ENCODE measurements around the gene ADGRF3.
"Not testable (repeated sequence)": the region's sequence is repeated elsewhere in the genome, so short reads cannot be mapped to it uniquely, and the experiment has no call there.

ADGRF3 gene

DNA sequence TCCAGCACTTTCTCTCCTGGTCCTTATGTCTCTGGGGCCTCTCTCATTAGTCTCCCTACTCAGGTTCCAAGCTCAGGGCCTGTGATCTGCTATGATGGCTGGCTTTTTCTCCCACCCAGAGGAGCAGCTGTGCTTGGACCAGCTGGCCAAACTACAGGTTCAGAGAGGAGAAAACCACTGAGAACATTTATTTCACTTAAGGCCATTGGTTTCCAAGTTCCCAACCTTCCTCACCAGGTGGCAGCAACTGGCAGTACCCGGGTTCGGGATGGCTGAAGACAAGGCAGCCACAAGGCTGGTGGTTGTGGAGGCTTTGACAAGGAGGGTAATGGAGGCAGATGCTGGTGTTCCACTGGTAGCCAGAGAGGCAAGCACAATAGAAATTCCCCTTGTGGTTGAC is 30.5 kb downstream of the ADGRF3 start:
- POLR2A ChIA-PET = no interaction called here
- TF ChIP-seq, protein P1, sequence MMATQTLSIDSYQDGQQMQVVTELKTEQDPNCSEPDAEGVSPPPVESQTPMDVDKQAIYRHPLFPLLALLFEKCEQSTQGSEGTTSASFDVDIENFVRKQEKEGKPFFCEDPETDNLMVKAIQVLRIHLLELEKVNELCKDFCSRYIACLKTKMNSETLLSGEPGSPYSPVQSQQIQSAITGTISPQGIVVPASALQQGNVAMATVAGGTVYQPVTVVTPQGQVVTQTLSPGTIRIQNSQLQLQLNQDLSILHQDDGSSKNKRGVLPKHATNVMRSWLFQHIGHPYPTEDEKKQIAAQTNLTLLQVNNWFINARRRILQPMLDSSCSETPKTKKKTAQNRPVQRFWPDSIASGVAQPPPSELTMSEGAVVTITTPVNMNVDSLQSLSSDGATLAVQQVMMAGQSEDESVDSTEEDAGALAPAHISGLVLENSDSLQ (IDR thresholded peaks at IDR 0.05) = no peak
- no peak for TF ChIP-seq ZNF384 (IDR thresholded peaks at IDR 0.05)
- no peak for TF ChIP-seq CTBP1 (IDR thresholded peaks at IDR 0.05; ENCODE audit: borderline replicate concordance)
- TF ChIP-seq BHLHE40 (IDR thresholded peaks at IDR 0.05; ENCODE audit: borderline replicate concordance) = no peak
- TF ChIP-seq FOXA1 (IDR thresholded peaks at IDR 0.05) = no peak
- no peak for TF ChIP-seq ELF4 (IDR thresholded peaks at IDR 0.05)
- no peak for TF ChIP-seq HDGF (IDR thresholded peaks at IDR 0.05; ENCODE audit: borderline replicate concordance)
- no peak for TF ChIP-seq SP1 (IDR thresholded peaks at IDR 0.05)
- TF ChIP-seq L3MBTL2 (conservative IDR thresholded peaks at IDR 0.05) = no peak
- no peak for TF ChIP-seq SUZ12 (IDR thresholded peaks at IDR 0.05)
- TF ChIP-seq FOXK2 (IDR thresholded peaks at IDR 0.05) = no peak
- TF ChIP-seq LEF1 (IDR thresholded peaks at IDR 0.05; ENCODE audit: borderline replicate concordance) = no peak
- no peak for TF ChIP-seq FOXM1 (IDR thresholded peaks at IDR 0.05; ENCODE audit: borderline replicate concordance)
- TF ChIP-seq NFRKB (IDR thresholded peaks at IDR 0.05) = no peak
- CTCF ChIA-PET = interaction anchor here (0.5 kb wide), 1 partner anchor 1152 kb away, joined by 3 read pairs; no protein-coding TSS in a partner anchor
- no peak for DNase-seq (ENCODE audit: extremely low spot score)

GRCh38 chr2:26314243-26314642 is 32.3 kb downstream of the ADGRF3 start:
- TF ChIP-seq SUZ12 (IDR thresholded peaks at IDR 0.05) = no peak
- TF ChIP-seq BHLHE40 (IDR thresholded peaks at IDR 0.05; ENCODE audit: borderline replicate concordance) = no peak
- no peak for TF ChIP-seq FOXM1 (IDR thresholded peaks at IDR 0.05; ENCODE audit: borderline replicate concordance)
- no peak for TF ChIP-seq NFRKB (IDR thresholded peaks at IDR 0.05)
- no peak for TF ChIP-seq LEF1 (IDR thresholded peaks at IDR 0.05; ENCODE audit: borderline replicate concordance)
- TF ChIP-seq, protein P1 (IDR thresholded peaks at IDR 0.05) = no peak
- TF ChIP-seq HDGF (IDR thresholded peaks at IDR 0.05; ENCODE audit: borderline replicate concordance) = no peak
- no peak for TF ChIP-seq CTBP1 (IDR thresholded peaks at IDR 0.05; ENCODE audit: borderline replicate concordance)
- no peak for TF ChIP-seq L3MBTL2 (conservative IDR thresholded peaks at IDR 0.05)
- no peak for TF ChIP-seq TARDBP (IDR thresholded peaks at IDR 0.05)
- no peak for TF ChIP-seq ZNF384 (IDR thresholded peaks at IDR 0.05)
- POLR2A ChIA-PET = interaction anchor here (1.1 kb wide), 1 partner anchor 190 kb away, joined by 3 read pairs; no protein-coding TSS in a partner anchor
- DNase-seq (ENCODE audit: extremely low spot score) = no peak
- CTCF ChIA-PET = no interaction called here

- ChIA-PET POLR2A (no interaction called here), CTCF (no interaction called here)
- TF ChIP-seq ZNF384 (IDR thresholded peaks at IDR 0.05) (no peak), BHLHE40 (IDR thresholded peaks at IDR 0.05; ENCODE audit: borderline replicate concordance) (no peak), FOXK2 (IDR thresholded peaks at IDR 0.05) (no peak), SP1 (IDR thresholded peaks at IDR 0.05) (no peak), NFRKB (IDR thresholded peaks at IDR 0.05) (no peak), L3MBTL2 (conservative IDR thresholded peaks at IDR 0.05) (no peak), HDGF (IDR thresholded peaks at IDR 0.05; ENCODE audit: borderline replicate concordance) (no peak), ELF4 (IDR thresholded peaks at IDR 0.05) (no peak), LEF1 (IDR thresholded peaks at IDR 0.05; ENCODE audit: borderline replicate concordance) (no peak)
- TF ChIP-seq, protein P1 (IDR thresholded peaks at IDR 0.05) = no peak
- DNase-seq (ENCODE audit: extremely low spot score) = no peak
Observed at GRCh38 chr2:26313446-26313845, 33.1 kb downstream of the ADGRF3 start.

GRCh38 chr2:26312471-26312870 is 34.1 kb downstream of the ADGRF3 start:
- CTCF ChIA-PET = no interaction called here
- no peak for TF ChIP-seq BHLHE40 (IDR thresholded peaks at IDR 0.05; ENCODE audit: borderline replicate concordance)
- TF ChIP-seq SUZ12 (IDR thresholded peaks at IDR 0.05) = no peak
- POLR2A ChIA-PET = no interaction called here

GRCh38 chr2:26309921-26310320 is 36.7 kb downstream of the ADGRF3 start:
- POLR2A ChIA-PET = interaction anchor here (1.1 kb wide), 1 partner anchor 65 kb away, joined by 3 read pairs; the partner anchor contains the start of genes HADHA and HADHB
- TF ChIP-seq NFRKB (IDR thresholded peaks at IDR 0.05) = no peak
- TF ChIP-seq FOXK2 (IDR thresholded peaks at IDR 0.05) = no peak
- no peak for TF ChIP-seq ELF4 (IDR thresholded peaks at IDR 0.05)
- TF ChIP-seq CTBP1 (IDR thresholded peaks at IDR 0.05; ENCODE audit: borderline replicate concordance) = no peak
- no peak for TF ChIP-seq ARNT (IDR thresholded peaks at IDR 0.05)
- TF ChIP-seq FOXA1 (IDR thresholded peaks at IDR 0.05) = no peak
- no peak for TF ChIP-seq HDGF (IDR thresholded peaks at IDR 0.05; ENCODE audit: borderline replicate concordance)
- TF ChIP-seq BHLHE40 (IDR thresholded peaks at IDR 0.05; ENCODE audit: borderline replicate concordance) = no peak
- no peak for TF ChIP-seq SP1 (IDR thresholded peaks at IDR 0.05)
- TF ChIP-seq SUZ12 (IDR thresholded peaks at IDR 0.05) = no peak

More at GRCh38 chr2:26312471-26312870, 34.1 kb downstream of the ADGRF3 start:
- DNase-seq (ENCODE audit: extremely low spot score) = no peak

DNA sequence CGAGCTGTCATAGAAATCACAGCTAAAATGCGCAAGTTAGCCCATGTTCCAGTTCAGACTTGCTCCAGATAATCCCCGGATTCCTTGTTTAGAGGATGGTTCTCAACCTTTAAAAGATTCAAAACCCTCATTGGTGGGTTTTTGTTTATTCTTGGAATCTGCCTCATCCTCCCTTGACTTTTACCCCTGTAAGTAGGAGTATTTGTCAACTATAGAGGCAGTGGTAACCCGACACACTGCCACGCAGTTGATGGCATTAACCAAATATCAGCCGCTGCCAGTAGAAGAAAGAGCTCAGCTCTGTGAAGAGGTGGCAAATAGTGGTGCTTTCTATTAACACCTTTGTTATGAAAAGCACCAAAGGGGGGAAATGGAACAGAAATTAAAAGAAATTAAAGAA is 41.0 kb downstream of the ADGRF3 start:
- TF ChIP-seq BHLHE40 (IDR thresholded peaks at IDR 0.05; ENCODE audit: borderline replicate concordance) (no peak), SUZ12 (IDR thresholded peaks at IDR 0.05) (no peak), ARNT (IDR thresholded peaks at IDR 0.05) (no peak), FOXK2 (IDR thresholded peaks at IDR 0.05) (no peak), TARDBP (IDR thresholded peaks at IDR 0.05) (no peak), ELF4 (IDR thresholded peaks at IDR 0.05) (no peak), HDGF (IDR thresholded peaks at IDR 0.05; ENCODE audit: borderline replicate concordance) (no peak)
- ChIA-PET CTCF (no interaction called here), POLR2A (interaction anchor here (1.1 kb wide), 1 partner anchor 60 kb away, joined by 3 read pairs; the partner anchor contains the start of genes HADHA and HADHB)
- DNase-seq (ENCODE audit: extremely low spot score) = no peak

More at GRCh38 chr2:26309921-26310320, 36.7 kb downstream of the ADGRF3 start:
- DNase-seq (ENCODE audit: extremely low spot score) = no peak
- CTCF ChIA-PET = interaction anchor here (0.6 to 0.7 kb wide), 2 partner anchors 37 to 143 kb away, joined by 3 to 4 read pairs; no protein-coding TSS in a partner anchor

GRCh38 chr2:26305094-26305493 is 41.5 kb downstream of the ADGRF3 start:
- DNase-seq (ENCODE audit: extremely low spot score); CTCF ChIA-PET: not testable (repeated sequence)
- POLR2A ChIA-PET = interaction anchor here (1.1 kb wide), 1 partner anchor 60 kb away, joined by 3 read pairs; the partner anchor contains the start of genes HADHA and HADHB
